Measurements from ENCODE around the gene STN1. TPM values are rescaled to one million over a fixed set of nuclear protein-coding genes. Genes with fewer than 3 reads are reported as not detected.

The STN1 gene
- total RNA-seq, 1 experiment from 2014 or later: 35.0 TPM

GRCh38 chr10:103854686-103855391 lies 63.1 kb downstream of the STN1 start:
- H3K9me2 ChIP-seq (replicated peaks; ENCODE audit: insufficient read depth, low read length): no peaks in the 10 kb centered on the region
- H3K4me1 ChIP-seq (ENCODE audit: low read length): no peaks in the 10 kb centered on the region
- H3K27me3 ChIP-seq (ENCODE audit: low read length): no peaks in the 10 kb centered on the region
- no peaks in the 10 kb centered on the region for H3K79me2 ChIP-seq (ENCODE audit: low read length)
- H3K36me3 ChIP-seq (ENCODE audit: insufficient read depth, low read length): no peaks in the 10 kb centered on the region
- H3K4me3 ChIP-seq (ENCODE audit: low read length): no peak overlapping the region
- no peak overlapping the region for H3K9ac ChIP-seq (ENCODE audit: low read length)
- H2AFZ ChIP-seq (ENCODE audit: low read length): no peak overlapping the region
- H3K27ac ChIP-seq (ENCODE audit: low read length): no peak overlapping the region
- H3K9me3 ChIP-seq (ENCODE audit: low read length): no peaks in the 10 kb centered on the region
- H4K20me1 ChIP-seq (ENCODE audit: insufficient read depth, low read depth, low read length): no peaks in the 10 kb centered on the region
- DNase-seq: no peak
- H3K4me2 ChIP-seq (ENCODE audit: low read depth, low read length, poor library complexity, severe bottlenecking): no peak overlapping the region

GRCh38 chr10:103854265-103854685 lies 63.7 kb downstream of the STN1 start:
- H3K4me2 ChIP-seq (ENCODE audit: low read depth, low read length, poor library complexity, severe bottlenecking): no peak overlapping the region
- no peak overlapping the region for H2AFZ ChIP-seq (ENCODE audit: low read length)
- no peaks in the 10 kb centered on the region for H3K27me3 ChIP-seq (ENCODE audit: low read length)
- no peaks in the 10 kb centered on the region for H3K36me3 ChIP-seq (ENCODE audit: insufficient read depth, low read length)
- H3K27ac ChIP-seq (ENCODE audit: low read length): no peak overlapping the region
- no peak for DNase-seq
- no peaks in the 10 kb centered on the region for H3K9me2 ChIP-seq (replicated peaks; ENCODE audit: insufficient read depth, low read length)
- H3K9ac ChIP-seq (ENCODE audit: low read length): no peak overlapping the region
- H3K9me3 ChIP-seq (ENCODE audit: low read length): no peaks in the 10 kb centered on the region
- no peaks in the 10 kb centered on the region for H3K4me1 ChIP-seq (ENCODE audit: low read length)
- no peaks in the 10 kb centered on the region for H3K79me2 ChIP-seq (ENCODE audit: low read length)
- H3K4me3 ChIP-seq (ENCODE audit: low read length): no peak overlapping the region
- no peaks in the 10 kb centered on the region for H4K20me1 ChIP-seq (ENCODE audit: insufficient read depth, low read depth, low read length)

- H3K9me2 ChIP-seq (replicated peaks; ENCODE audit: insufficient read depth, low read length): no peaks in the 10 kb centered on the region
- no peak overlapping the region for H3K27ac ChIP-seq (ENCODE audit: low read length)
- H3K36me3 ChIP-seq (ENCODE audit: insufficient read depth, low read length): no peaks in the 10 kb centered on the region
- DNase-seq: no peak
- no peaks in the 10 kb centered on the region for H3K79me2 ChIP-seq (ENCODE audit: low read length)
- H3K4me3 ChIP-seq (ENCODE audit: low read length): no peak overlapping the region
- no peak overlapping the region for H3K4me2 ChIP-seq (ENCODE audit: low read depth, low read length, poor library complexity, severe bottlenecking)
- no peaks in the 10 kb centered on the region for H3K9me3 ChIP-seq (ENCODE audit: low read length)
- no peaks in the 10 kb centered on the region for H4K20me1 ChIP-seq (ENCODE audit: insufficient read depth, low read depth, low read length)
- no peaks in the 10 kb centered on the region for H3K4me1 ChIP-seq (ENCODE audit: low read length)
- H3K9ac ChIP-seq (ENCODE audit: low read length): no peak overlapping the region
- H2AFZ ChIP-seq (ENCODE audit: low read length): no peak overlapping the region
- H3K27me3 ChIP-seq (ENCODE audit: low read length): no peaks in the 10 kb centered on the region
Measured at GRCh38 chr10:103853428-103854264, 64.3 kb downstream of the STN1 start.

GRCh38 chr10:103852856-103853255 lies 65.1 kb downstream of the STN1 start:
- no peaks in the 10 kb centered on the region for H4K20me1 ChIP-seq (ENCODE audit: insufficient read depth, low read depth, low read length)
- H3K9me2 ChIP-seq (replicated peaks; ENCODE audit: insufficient read depth, low read length): no peaks in the 10 kb centered on the region
- no peaks in the 10 kb centered on the region for H3K4me1 ChIP-seq (ENCODE audit: low read length)
- no peak overlapping the region for H3K4me2 ChIP-seq (ENCODE audit: low read depth, low read length, poor library complexity, severe bottlenecking)
- no peak for DNase-seq
- H3K27me3 ChIP-seq (ENCODE audit: low read length): no peaks in the 10 kb centered on the region
- no peak overlapping the region for H3K4me3 ChIP-seq (ENCODE audit: low read length)
- no peak overlapping the region for H3K9ac ChIP-seq (ENCODE audit: low read length)
- H3K9me3 ChIP-seq (ENCODE audit: low read length): no peaks in the 10 kb centered on the region
- H2AFZ ChIP-seq (ENCODE audit: low read length): no peak overlapping the region
- H3K36me3 ChIP-seq (ENCODE audit: insufficient read depth, low read length): no peaks in the 10 kb centered on the region
- no peaks in the 10 kb centered on the region for H3K79me2 ChIP-seq (ENCODE audit: low read length)
- H3K27ac ChIP-seq (ENCODE audit: low read length): no peak overlapping the region

GRCh38 chr10:103852189-103852711 lies 65.7 kb downstream of the STN1 start:
- Histone ChIP-seq H3K4me1 (ENCODE audit: low read length) (no peaks in the 10 kb centered on the region), H3K9ac (ENCODE audit: low read length) (no peak overlapping the region), H3K4me3 (ENCODE audit: low read length) (no peak overlapping the region), H3K27me3 (ENCODE audit: low read length) (no peaks in the 10 kb centered on the region), H3K79me2 (ENCODE audit: low read length) (no peaks in the 10 kb centered on the region), H3K9me2 (replicated peaks; ENCODE audit: insufficient read depth, low read length) (no peaks in the 10 kb centered on the region), H2AFZ (ENCODE audit: low read length) (no peak overlapping the region), H3K27ac (ENCODE audit: low read length) (no peak overlapping the region), H3K36me3 (ENCODE audit: insufficient read depth, low read length) (no peaks in the 10 kb centered on the region), H4K20me1 (ENCODE audit: insufficient read depth, low read depth, low read length) (no peaks in the 10 kb centered on the region), H3K4me2 (ENCODE audit: low read depth, low read length, poor library complexity, severe bottlenecking) (no peak overlapping the region), H3K9me3 (ENCODE audit: low read length) (no peaks in the 10 kb centered on the region)
- DNase-seq: no peak

GRCh38 chr10:103851261-103851660 lies 66.7 kb downstream of the STN1 start:
- Histone ChIP-seq H3K36me3 (ENCODE audit: insufficient read depth, low read length) (no peaks in the 10 kb centered on the region), H3K27me3 (ENCODE audit: low read length) (no peaks in the 10 kb centered on the region), H3K9ac (ENCODE audit: low read length) (no peak overlapping the region), H3K9me3 (ENCODE audit: low read length) (no peaks in the 10 kb centered on the region), H2AFZ (ENCODE audit: low read length) (no peak overlapping the region), H3K79me2 (ENCODE audit: low read length) (no peaks in the 10 kb centered on the region), H3K9me2 (replicated peaks; ENCODE audit: insufficient read depth, low read length) (no peaks in the 10 kb centered on the region), H3K4me1 (ENCODE audit: low read length) (no peaks in the 10 kb centered on the region), H3K27ac (ENCODE audit: low read length) (no peak overlapping the region), H3K4me3 (ENCODE audit: low read length) (no peak overlapping the region), H3K4me2 (ENCODE audit: low read depth, low read length, poor library complexity, severe bottlenecking) (no peak overlapping the region), H4K20me1 (ENCODE audit: insufficient read depth, low read depth, low read length) (no peaks in the 10 kb centered on the region)
- no peak for DNase-seq

GRCh38 chr10:103850572-103850895 lies 67.5 kb downstream of the STN1 start:
- Histone ChIP-seq H3K4me2 (ENCODE audit: low read depth, low read length, poor library complexity, severe bottlenecking) (no peak overlapping the region), H3K9me3 (ENCODE audit: low read length) (no peaks in the 10 kb centered on the region), H3K27ac (ENCODE audit: low read length) (no peak overlapping the region), H3K27me3 (ENCODE audit: low read length) (no peaks in the 10 kb centered on the region), H3K36me3 (ENCODE audit: insufficient read depth, low read length) (no peaks in the 10 kb centered on the region), H3K4me1 (ENCODE audit: low read length) (no peaks in the 10 kb centered on the region), H3K9ac (ENCODE audit: low read length) (no peak overlapping the region), H4K20me1 (ENCODE audit: insufficient read depth, low read depth, low read length) (no peaks in the 10 kb centered on the region), H2AFZ (ENCODE audit: low read length) (no peak overlapping the region), H3K9me2 (replicated peaks; ENCODE audit: insufficient read depth, low read length) (no peaks in the 10 kb centered on the region), H3K4me3 (ENCODE audit: low read length) (no peak overlapping the region), H3K79me2 (ENCODE audit: low read length) (no peaks in the 10 kb centered on the region)
- DNase-seq: no peak

- Histone ChIP-seq H3K79me2 (ENCODE audit: low read length) (no peaks in the 10 kb centered on the region), H3K9ac (ENCODE audit: low read length) (no peak overlapping the region), H3K4me2 (ENCODE audit: low read depth, low read length, poor library complexity, severe bottlenecking) (no peak overlapping the region)
Measured at GRCh38 chr10:103849880-103850571, 68.0 kb downstream of the STN1 start.

More at GRCh38 chr10:103849880-103850571, 68.0 kb downstream of the STN1 start:
- no peaks in the 10 kb centered on the region for H3K9me3 ChIP-seq (ENCODE audit: low read length)
- H3K9me2 ChIP-seq (replicated peaks; ENCODE audit: insufficient read depth, low read length): no peaks in the 10 kb centered on the region
- no peak for DNase-seq
- no peak overlapping the region for H3K27ac ChIP-seq (ENCODE audit: low read length)
- no peaks in the 10 kb centered on the region for H3K36me3 ChIP-seq (ENCODE audit: insufficient read depth, low read length)
- no peaks in the 10 kb centered on the region for H4K20me1 ChIP-seq (ENCODE audit: insufficient read depth, low read depth, low read length)
- H2AFZ ChIP-seq (ENCODE audit: low read length): no peak overlapping the region
- H3K27me3 ChIP-seq (ENCODE audit: low read length): no peaks in the 10 kb centered on the region
- no peaks in the 10 kb centered on the region for H3K4me1 ChIP-seq (ENCODE audit: low read length)
- H3K4me3 ChIP-seq (ENCODE audit: low read length): no peak overlapping the region

Measured in Karpas-422 (cell line).